Esophagus (tissue), 2 donors: ENCODE measurements around the gene RXRA. TPM values are rescaled to one million over a fixed set of nuclear protein-coding genes. Genes with fewer than 3 reads are reported as not detected.

Source experiments
- H3K27ac ChIP-seq, 2 donors: one replicate each; pipeline ENCODE4 v1.5.1; 2013; ENCODE audit warnings: low read depth in 2 of 2, mild to moderate bottlenecking in 2 of 2, inconsistent platforms in 1 of 2, low read length in 1 of 2, moderate library complexity in 1 of 2
- H3K27me3 ChIP-seq, 2 donors: one replicate each; pipeline ENCODE4 v1.6.1; 2013; ENCODE audit warnings: low read length in 2 of 2, control low read depth in 1 of 2, mild to moderate bottlenecking in 1 of 2; ENCODE audit not compliant: insufficient read depth in 2 of 2, control insufficient read depth in 1 of 2
- H3K36me3 ChIP-seq, 2 donors: one replicate each; pipeline ENCODE4 v1.6.1; 2013; ENCODE audit warnings: low read length in 1 of 2; ENCODE audit not compliant: control insufficient read depth in 2 of 2, insufficient read depth in 2 of 2
- H3K4me1 ChIP-seq, 2 donors: one replicate each; pipeline ENCODE4 v1.6.1; 2013; ENCODE audit warnings: low read length in 1 of 2; ENCODE audit not compliant: control insufficient read depth in 2 of 2, insufficient read depth in 2 of 2
- H3K4me3 ChIP-seq, 2 donors: one replicate each; pipeline ENCODE4 v1.5.1; 2013; ENCODE audit warnings: low read length in 2 of 2, mild to moderate bottlenecking in 2 of 2, low read depth in 1 of 2, moderate library complexity in 1 of 2
- H3K9me3 ChIP-seq, 2 donors: one replicate each; pipeline ENCODE4 v1.6.1; 2013; ENCODE audit warnings: mild to moderate bottlenecking in 2 of 2, low read depth in 1 of 2, low read length in 1 of 2, moderate library complexity in 1 of 2; ENCODE audit not compliant: control insufficient read depth in 2 of 2, insufficient read depth in 1 of 2
- WGBS, 2 donors: extraction: QIAGEN DNeasy Blood & Tissue Kit; methylation state at CpG; one replicate each; pipeline ENCODE4 v1.1.7; 2013; 5-methylcytosine and 5-hydroxymethylcytosine counted together
- polyA plus RNA-seq, 2 donors: library from polyadenylated mRNA; stranded (reverse); fragments of 200-250 nt; gene quantifications; one replicate each; pipeline ENCODE4 v1.2.3, GENCODE V29; 2013
- donor health status: healthy with polysubstance abuse.
- donor health status: Bipolar disorder and iron deficiency.

The RXRA gene
- polyA plus RNA-seq, 2 donors: 31.4 to 63.4 TPM

DNA sequence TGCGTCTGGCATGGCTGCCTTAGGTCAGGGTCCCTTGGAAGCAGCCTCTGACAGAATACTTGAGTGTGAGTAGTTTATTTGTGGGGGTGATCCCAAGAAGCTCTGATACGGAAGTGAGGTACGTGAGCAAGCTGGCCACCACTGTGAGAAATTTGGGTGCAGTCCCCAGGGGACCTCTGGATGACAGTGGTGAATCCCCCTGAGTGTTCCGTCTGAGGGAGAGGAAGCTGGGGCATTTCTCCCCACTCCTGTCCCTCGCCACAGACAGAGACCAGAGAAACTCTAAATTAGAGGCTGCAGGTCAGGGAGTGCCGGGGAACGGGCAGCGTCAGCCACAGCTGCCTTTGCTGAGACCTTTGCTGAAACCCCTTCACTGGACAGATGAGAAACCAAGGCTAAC lies 159.4 kb downstream of the RXRA start:
- H3K4me1 ChIP-seq: peaks cover 0 to 2% of the 10 kb centered on the region in 2 donors
- WGBS, 2 donors: 89 to 91% methylated on average over 8 of the region's 8 CpGs

DNA sequence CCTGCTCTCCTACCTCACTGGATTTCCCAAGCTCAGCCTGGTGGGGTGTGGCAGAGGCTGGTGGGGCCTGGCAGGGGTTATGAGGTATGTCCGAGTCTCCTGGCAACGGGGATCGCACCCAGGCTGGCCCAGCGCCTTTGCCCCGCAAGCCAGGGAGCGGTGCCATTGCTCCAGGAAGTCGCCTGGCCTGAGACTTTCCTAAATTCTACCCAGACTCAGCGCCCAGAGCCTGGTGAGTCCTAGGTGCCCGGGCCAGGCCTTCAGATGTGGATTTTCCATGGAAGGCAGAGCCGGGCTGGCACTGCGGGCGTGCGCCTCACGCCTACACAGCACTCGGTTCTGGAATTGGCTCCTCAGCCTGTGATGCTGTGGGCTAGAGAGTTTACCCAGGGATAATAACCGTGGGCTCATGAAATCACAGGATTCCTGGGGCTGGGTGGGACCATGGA lies 159.9 kb downstream of the RXRA start:
- Histone ChIP-seq H3K27me3 (no peaks in the 10 kb centered on the region), H3K36me3 (no peaks in the 10 kb centered on the region), H3K9me3 (no peaks in the 10 kb centered on the region), H3K27ac (no peak overlapping the region), H3K4me1 (peaks cover 0 to 2% of the 10 kb centered on the region in 2 donors), H3K4me3 (no peak overlapping the region)
- 65 to 74% methylated on average over 16 of the region's 16 CpGs for WGBS, 2 donors

More for the DNA sequence above, 159.4 kb downstream of the RXRA start:
- Histone ChIP-seq H3K27me3 (no peaks in the 10 kb centered on the region), H3K36me3 (no peaks in the 10 kb centered on the region), H3K9me3 (no peaks in the 10 kb centered on the region), H3K4me3 (no peak overlapping the region), H3K27ac (no peak overlapping the region)

DNA sequence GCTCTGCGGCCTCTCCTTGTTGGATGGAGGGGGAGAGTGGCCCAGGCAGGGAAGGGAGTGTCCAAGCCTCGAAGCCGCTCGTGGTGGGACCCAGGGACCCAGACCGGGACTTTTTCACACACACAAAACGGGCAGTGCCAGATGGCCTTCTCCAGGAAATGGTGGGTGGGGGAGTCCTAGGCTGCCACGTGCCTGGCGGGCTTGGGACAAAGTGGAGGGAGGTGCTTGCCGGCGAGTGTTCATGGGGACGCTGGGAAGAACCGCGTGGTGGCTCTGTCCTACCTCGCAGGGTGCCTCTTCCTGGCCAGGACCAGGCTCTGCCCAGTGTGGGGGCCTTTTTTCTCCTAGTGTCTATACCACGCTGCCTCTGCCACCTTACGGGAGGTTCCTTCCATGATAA lies 160.3 kb downstream of the RXRA start:
- no peak overlapping the region for H3K4me3 ChIP-seq
- no peaks in the 10 kb centered on the region for H3K9me3 ChIP-seq
- H3K27me3 ChIP-seq: no peaks in the 10 kb centered on the region
- H3K27ac ChIP-seq: no peak overlapping the region
- H3K4me1 ChIP-seq: peaks cover 0 to 2% of the 10 kb centered on the region in 2 donors
- 81 to 82% methylated on average over 16 of the region's 16 CpGs for WGBS, 2 donors
- H3K36me3 ChIP-seq: no peaks in the 10 kb centered on the region

Other genes with a start within 250 kb of the RXRA start
- 10 to 100 TPM; 17.3 to 21.1 TPM for gene WDR5, start 190.4 kb upstream of the RXRA start, polyA plus RNA-seq
- gene RNU6ATAC, start 161.9 kb upstream of the RXRA start, polyA plus RNA-seq: not detected